NCI-H446 (cell line): ENCODE data around the gene MRPS27.

Source experiments
- DNase-seq, 2 experiments: peaks; one replicate each; lab custom pipeline; 2025; lab: John Stamatoyannopoulos, UW

Gene MRPS27

DNA sequence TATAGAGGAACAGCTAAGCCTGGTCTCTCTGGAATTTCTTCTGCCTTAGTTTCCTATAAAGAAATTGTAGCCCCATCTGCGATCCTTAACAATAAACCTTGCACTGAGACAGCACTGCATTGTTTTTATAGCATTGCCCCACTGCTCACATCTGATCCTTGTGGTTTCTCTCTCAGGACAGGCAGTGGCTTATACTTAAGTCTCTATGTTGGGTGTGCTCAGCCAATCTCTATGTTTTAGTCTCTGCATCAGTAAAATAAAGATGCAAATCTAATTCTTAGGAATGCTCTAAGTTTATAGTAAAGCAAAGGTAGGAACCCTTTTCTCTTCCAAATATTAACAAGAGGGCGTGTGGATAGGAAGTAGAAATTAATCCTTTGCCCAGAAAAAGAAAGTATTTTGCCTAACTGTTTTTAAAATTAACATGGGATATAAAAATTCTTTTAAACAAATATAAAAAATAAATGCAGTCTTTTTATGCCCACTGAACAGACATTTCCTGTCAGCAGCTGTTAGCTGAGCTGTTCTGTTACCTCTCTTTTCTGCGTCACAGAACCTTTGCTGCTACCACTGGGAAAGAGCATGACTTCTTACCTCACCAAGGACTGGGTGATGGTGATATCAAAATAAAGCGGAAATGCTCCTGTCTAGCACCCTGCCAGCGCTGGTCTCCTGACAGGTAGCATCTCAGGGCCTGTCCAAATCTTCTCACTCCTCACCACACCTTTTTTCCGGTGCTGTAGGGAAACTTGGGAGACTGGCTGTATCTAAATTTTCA is 29.5 kb downstream of the MRPS27 start:
- no peak for DNase-seq

DNA sequence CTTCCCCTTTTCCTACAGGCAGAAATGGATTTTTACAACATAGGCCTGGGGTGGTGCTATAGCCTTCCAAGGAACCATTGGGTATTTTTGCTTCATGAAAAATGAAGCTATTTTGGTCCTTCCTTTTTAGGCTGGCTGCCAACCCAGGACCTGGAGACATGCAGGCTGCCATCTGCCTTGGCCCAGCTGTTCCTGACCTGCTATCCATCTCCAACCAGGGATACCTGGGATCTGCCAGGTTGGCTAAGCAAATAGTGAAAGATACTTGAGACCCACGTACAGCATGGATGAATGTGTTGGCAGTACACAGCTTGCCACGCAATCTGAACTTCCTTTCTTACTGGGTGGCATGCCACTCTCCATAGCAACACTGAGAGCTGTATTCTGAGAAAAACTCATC is 31.1 kb downstream of the MRPS27 start:
- peak; percentile 93 to 96 for DNase-seq

DNA sequence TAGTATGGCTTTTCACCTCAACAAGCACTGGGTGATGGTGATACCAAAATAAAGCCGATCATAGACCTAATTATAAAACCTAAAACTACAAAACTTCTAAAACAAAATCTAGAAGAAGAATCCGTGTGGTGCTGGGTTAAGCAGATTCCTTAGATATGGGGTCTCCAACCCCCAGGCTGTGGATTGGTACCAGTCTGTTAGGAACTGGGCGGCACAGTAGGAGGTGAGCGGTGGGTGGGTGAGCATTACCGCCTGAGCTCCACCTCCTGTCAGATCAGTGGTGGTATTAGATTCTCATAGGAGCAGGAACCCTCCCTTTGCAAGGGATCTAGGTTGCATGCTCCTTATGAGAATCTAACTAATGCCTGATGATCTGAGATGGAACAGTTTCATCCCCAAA is 33.2 kb downstream of the MRPS27 start:
- DNase-seq = no peak

DNA sequence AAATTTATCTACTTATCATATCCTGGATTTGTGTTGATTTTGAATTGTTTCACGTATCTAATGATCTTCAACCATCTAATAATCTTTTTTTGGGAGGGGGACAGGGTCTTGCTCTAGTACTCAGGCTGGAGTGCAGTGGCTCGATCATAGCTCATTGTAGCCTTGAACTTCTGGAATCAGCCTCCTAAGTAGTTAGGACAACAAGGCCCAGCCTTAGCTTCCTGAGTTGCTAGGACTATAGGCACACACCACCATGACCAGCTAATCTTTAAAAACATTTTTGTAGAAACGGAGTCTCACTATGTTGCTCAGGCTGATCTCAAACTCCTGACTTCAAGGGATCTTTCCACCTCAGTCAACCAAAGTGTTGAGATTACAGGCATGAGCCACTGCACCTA is 34.6 kb downstream of the MRPS27 start:
- no peak for DNase-seq

DNA sequence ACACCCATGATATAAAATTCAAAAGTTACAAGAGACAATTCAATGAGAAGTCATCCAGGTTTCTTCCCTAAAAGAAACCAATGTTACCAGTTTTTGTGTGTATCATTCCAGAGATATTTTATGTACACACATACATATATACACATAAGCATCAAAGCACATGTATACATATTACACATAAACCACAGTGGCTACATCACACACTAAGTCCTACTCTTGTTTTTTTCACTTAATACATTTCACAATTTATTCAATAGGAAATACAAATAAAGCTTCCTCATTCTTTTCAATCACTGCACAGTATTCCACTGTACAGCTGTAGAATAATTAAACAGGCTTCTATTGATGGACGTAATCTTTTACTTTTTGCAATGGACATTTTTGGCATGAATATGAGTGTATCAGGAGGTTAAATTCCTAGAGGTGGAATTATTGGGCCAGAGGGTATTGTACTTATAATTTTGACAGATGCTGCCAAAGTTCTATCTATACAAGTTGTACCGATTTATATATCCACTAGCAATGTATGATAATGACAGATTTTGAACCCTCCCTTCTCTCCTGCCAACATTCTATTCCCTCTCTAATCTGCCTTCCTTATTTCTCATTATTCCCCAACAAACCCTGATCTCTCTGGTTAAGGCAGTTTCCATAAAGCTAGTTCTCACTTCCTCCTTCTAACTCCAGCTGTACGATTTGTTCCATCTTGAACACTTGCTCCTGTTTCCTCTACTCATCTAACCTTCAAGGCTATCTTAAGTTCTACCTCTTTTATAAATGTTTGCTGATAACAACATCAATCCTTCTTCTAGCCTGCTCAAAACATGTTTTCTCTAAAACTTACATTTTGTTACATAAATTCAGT is 35.2 kb downstream of the MRPS27 start:
- DNase-seq = no peak

DNA sequence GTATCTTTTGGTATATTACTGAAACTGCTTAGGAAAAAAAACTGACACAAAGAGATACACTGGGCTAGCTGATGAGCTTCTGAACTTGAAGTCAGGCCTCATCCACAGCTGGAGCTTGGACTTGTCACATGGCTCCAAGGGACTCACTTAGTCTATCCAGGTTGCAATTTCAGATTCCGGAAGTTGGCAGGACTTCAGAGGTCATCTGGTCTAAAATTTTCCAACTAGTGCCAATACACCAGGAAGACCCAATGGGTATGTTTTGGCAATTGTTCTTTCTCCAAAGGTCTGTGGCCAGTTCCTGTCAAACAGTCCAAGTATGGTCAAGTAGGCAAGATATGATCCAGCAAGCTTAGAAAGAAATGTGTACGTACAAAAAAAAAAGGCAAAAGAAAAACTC is 36.7 kb downstream of the MRPS27 start:
- DNase-seq = no peak

DNA sequence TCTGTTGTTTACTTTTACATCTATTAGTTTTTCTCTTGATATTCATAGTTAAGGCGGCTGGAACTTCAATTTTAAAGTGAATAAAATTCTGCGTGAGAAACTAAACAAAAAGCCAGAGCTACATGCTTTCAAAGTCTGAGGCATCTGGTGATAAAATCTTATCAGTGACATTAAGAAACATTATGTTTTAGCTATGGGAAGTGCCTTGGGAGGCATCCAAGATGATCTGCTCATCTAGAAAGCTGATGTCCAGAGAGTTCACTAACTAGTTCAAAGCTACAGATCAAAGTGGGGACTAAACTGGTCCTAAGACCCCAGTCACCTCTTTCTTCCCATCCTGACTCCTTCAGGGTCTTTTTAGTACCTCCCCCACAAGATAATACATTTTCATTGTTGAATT is 37.2 kb downstream of the MRPS27 start:
- no peak for DNase-seq

DNA sequence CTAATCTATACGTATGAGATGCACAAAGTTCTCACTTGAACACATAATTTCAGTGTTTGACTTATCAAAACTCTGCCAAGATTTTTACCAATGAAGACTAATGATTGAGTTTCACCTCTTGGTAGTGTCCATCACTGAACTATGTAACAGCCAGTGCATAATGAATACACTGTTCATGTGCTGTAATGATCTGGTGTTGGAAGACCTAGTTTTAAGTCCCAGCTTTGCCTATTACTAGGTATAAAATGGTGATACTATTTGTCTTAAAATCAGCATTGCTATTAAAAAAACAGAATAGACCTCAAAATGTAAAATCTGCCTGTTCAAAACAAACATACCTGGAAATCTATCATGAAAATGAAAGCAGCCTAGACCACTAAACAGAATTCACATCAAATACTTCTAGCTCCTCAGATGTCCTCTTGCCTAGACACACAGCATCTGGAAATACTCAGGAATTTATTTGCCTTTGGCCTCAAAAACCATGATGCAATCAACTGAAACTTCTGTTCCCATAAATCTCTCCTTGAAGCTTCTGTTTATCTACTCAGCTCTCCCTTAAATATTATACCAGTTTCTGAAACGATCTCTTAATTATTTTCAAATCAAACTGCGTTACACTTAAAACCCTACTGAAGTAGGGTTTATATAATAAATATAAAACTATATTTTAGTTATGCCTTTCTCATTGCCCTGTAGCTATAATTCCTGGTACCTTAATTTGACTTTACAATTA is 38.1 kb downstream of the MRPS27 start:
- peak; percentile 43 to 61 for DNase-seq

DNA sequence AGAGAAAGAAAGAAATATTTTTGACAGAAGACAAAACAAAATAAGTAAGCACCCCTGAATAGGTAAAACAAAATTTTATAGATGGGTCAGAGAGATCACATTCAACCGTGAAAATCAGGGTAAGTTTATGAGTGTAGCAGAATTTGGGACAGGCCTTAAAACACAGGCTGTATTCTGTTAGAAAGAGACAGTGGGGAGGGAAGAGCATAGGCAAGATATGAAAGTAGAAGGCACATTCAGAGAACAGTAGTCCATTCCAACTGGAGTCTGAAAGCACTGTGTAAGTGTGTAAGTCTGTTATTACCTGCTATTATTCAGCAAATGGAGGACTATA is 38.6 kb downstream of the MRPS27 start:
- no peak for DNase-seq

DNA sequence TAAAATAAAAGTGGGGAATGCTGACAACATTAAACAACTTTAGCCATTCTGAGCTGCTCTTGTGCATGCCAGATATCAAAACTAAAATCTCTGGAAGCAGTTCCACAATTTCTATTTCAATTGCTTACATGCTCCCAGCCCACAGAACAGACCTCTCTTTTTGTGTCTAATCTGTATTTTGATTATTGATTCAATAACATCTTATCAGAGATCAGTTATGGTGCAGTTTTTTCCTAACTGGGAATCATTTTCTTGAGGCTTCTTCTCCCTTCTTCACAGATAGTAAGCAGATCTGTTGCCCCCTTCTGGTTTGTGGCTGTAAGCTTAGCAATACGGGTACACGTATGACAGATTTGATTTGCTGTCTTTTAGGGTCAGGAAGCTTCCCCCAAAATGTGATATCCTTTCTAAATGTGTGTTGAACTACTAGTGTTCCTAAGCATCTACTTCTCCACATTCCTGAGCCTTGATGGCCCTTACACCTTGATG is 39.4 kb downstream of the MRPS27 start:
- DNase-seq = peak in 1 of 2 experiments; percentile 41

DNA sequence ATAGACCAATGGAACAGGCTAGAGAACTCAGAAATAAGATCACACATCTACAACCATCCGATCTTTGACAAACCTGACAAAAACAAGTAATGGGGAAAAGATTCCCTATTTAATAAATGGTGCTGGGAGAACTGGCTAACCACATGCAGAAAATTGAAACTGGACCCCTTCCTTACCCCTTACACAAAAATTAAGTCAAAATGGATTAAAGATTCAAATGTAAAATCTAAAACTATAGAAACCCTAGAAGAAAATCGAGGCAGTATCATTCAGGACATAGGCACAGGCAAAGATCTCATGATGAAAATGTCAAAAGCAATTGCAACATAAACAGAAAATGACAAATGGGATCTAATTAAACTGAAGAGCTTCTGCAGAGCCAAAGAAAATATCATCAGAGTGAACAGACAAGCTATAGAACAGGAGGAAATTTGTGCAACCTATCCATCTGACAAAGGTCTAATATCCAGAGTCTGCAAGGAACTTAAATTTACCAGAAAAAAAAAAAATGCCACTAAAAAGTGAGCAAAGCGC is 43.8 kb downstream of the MRPS27 start:
- DNase-seq = no peak

DNA sequence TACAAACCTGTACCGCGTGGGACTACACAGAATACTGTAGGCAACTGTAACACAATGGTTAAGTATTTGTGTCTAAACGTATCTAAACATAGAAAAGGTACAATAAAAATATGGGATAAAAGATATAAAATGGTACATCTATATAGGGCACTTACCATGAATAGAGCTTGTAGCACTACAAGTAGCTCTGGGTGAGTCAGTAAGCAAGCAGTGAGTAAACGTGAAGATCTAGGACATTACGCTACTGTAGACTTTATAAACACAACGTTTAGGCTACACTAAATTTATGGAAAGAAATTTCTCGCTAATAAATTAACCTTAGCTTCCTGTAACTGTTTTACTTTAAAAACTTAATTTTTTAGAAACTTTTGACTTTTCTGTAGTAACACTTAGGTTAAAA is 46.5 kb downstream of the MRPS27 start:
- no peak for DNase-seq

DNA sequence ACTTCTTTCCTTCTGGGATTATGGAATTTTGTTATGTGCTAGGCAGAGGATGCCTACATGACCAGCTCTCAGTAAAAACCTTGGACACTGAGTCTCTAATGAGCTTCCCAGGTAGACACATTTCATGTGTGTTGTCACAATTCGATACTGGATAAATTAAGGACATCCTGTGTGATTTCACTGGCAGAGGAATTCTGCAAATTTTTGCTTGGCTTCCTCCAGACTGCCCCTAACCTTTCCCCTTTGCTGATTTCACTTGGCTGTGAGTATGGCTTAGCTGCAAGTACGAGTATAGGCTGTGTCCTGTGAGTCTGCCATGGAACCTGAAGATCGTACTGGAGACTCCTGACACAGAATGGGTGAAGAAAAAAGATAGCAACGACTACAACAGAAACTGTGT is 47.6 kb downstream of the MRPS27 start:
- DNase-seq = no peak

DNA sequence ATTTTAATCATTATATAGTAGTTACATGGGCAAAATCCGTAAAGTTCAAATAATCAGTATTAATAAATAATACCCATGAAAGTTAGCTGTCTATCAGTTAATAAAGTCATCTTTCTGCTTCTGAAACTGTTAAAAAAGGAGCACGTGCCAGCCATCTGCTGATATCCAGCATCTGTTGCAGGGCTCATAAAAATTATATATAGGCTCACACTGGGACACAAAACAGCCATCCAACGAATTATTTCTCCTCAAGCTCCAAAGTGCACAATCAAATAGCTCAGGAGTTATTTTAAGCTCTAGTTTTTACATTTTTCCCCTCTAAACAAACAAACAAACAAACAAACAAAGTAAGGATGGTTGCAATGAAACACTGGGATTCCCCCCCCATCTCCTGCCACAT is 48.3 kb downstream of the MRPS27 start:
- DNase-seq = peak in 1 of 2 experiments; percentile 50

DNA sequence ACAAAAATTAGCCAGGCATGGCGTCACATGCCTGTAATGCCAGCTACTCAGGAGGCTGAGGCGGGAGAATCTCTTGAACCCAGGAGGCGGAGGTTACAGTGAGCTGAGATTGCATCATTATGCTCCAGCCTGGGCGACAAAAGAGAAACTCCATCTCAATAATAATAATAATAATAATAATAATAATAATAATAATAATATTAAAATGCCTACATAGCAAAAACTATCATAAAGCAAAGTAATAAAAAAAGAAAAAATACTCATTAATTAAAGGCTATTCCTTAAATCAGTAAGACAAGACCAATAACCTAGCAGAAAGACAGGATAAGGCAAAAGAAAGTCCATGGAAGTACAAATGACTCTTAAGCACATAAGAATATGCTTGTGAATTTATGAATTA is 50.0 kb downstream of the MRPS27 start:
- no peak for DNase-seq

DNA sequence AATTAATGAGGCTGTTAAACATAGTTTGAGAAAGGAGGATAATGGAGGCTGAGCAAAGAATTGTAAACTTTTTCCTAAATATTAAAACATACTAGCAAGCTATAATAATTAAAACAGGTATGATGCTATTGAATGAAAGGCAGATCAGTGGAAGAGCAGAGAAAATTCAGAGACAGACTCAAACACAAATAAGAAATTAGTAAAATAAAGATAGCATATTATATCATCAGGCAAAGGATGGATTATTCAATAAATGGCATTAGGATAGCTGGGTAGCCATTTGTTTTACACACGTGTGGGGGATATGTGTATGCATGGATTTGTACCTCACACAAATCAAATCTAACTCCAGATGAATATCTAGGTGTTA is 50.6 kb downstream of the MRPS27 start:
- DNase-seq = no peak

DNA sequence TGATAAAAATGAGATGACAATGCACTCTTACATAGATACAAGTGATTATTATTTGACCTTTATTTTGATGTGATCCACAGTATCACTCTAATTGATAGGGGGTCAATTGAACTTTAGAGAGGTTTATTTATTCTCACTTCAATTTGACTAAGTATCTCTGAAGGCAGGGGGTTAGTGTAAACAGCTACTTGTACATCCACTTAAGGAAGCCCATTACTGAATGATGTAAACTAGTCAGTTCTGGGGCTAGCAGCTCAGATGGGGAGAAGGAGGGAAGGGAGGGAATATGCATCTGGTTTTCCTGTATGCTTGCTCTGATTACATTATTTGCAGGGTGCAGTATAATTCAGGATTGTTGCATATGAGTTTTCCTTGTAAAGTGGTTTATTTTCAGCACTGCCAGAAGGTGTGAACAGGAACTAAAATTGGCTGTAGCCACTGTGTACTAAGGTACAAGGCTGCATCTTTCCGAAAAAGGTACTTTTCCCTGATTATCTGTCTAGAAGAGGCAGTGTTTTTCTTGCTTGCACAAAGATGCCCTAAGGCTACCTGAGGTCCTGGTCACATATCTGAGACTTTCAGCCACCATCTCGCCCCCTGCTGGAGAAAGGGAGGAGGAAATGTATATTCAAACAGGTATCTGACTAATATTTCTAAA is 51.2 kb downstream of the MRPS27 start:
- peak in 1 of 2 experiments; percentile 55 for DNase-seq

DNA sequence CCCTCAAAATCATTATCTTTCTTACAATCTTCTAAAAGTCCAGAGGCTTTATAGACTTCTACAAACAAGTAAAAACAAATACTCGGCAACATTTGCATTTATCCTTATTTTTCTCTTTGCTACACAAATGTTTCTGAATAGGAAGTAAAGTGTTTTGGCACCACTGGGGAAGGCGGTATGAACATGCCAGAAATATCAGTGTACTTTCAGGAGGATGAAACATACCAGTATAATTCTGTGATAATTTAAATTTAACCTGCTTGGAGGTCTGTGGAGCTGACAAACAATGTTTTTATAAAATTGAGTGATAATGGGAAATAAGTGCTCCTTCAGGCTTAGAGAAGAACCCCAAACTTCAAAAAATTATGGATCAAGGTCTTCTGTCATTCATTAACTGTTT is 51.8 kb downstream of the MRPS27 start:
- DNase-seq = no peak

DNA sequence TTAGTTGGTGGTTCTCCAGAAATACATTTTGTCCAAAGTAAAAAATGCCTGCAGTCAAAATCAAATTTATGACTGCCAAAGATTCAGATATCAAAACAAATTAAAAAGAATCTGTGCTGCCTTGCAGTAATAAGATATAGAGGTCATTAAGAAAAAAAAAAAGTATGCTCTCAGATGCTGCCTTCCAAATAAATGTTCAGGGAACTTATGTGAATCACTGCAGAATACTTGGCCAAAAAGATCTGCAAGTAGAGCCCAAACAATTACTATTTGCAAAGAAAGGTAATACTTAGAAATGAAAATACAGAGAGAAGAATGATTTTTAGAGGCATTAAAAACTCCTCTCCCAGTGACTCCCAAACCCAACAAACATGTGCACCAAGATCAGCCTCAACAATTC is 52.4 kb downstream of the MRPS27 start:
- no peak for DNase-seq

DNA sequence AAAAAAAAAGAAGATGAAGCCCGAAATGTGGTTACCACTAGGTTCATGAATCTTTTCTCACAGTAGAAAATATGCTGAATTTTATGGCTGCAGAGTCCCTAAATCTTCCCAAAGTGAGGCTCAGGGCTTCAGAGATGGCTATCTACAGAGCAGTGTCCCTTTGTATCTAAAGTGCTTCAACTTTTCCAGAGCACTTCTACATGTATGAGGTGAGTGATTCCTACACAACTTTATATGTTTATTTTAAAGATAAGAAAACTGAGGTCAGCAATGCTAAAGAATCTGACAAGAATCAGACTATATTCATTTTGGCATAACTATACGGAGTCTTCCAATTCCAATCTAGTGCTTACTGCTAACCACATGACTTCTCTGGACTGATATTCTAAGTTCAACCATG is 53.2 kb downstream of the MRPS27 start:
- no peak for DNase-seq

DNA sequence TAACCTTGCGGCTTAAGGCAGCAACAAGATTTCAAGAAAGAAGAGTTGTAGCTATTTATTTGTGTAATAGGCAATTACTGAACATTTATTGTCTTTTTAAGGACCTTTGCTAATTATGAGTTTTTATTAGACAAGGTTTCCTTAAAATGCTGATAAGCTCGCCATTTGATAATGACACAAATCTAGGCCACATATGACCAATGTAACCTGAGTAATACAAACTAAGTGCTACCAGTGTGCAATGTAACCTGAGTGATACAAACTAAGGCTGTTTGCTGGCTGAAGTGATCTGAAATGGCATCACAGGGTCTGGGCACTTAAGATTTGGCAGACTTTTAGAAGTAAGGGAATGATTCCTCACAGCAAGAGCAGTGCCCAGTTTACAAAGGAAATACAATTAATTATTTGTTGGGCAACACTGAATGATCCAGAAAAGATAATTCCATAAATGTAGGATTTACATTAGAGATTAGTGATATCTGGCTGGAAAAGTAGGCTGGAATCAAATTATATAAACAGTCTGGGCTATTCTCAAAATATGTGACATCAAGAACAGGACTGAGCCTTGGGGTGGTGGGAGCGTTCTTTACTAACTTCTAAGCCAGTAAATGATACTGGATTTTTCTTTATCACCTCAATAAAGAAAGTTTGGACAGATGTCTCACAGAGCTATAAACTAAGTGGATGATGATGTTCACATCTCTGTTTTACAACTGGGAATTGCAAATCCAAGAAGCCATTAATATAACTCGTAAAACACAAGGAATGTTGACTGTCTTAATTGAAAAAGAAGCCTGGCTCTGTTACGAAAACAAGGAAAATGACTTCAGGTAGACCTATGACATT is 54.8 kb downstream of the MRPS27 start:
- no peak for DNase-seq
